ENCODE results near the gene EFCC1.
"Not testable (repeated sequence)": the region's sequence is repeated elsewhere in the genome, so short reads cannot be mapped to it uniquely, and the experiment has no call there.

The EFCC1 gene

GRCh38 chr3:129059311-129059958 is 58.3 kb downstream of the EFCC1 start:
- no peak for DNase-seq

GRCh38 chr3:129060276-129061022 is 59.3 kb downstream of the EFCC1 start, which contains the start of gene GP9:
Gene GP9, plus strand, starts transcription at chr3:129060779. Its CDS starts 961 bp downstream, at chr3:129061740.
- DNase-seq: no peak

- no peak for DNase-seq
These were observed 60.2 kb downstream of the EFCC1 start for GRCh38 chr3:129061023-129061887.

DNA sequence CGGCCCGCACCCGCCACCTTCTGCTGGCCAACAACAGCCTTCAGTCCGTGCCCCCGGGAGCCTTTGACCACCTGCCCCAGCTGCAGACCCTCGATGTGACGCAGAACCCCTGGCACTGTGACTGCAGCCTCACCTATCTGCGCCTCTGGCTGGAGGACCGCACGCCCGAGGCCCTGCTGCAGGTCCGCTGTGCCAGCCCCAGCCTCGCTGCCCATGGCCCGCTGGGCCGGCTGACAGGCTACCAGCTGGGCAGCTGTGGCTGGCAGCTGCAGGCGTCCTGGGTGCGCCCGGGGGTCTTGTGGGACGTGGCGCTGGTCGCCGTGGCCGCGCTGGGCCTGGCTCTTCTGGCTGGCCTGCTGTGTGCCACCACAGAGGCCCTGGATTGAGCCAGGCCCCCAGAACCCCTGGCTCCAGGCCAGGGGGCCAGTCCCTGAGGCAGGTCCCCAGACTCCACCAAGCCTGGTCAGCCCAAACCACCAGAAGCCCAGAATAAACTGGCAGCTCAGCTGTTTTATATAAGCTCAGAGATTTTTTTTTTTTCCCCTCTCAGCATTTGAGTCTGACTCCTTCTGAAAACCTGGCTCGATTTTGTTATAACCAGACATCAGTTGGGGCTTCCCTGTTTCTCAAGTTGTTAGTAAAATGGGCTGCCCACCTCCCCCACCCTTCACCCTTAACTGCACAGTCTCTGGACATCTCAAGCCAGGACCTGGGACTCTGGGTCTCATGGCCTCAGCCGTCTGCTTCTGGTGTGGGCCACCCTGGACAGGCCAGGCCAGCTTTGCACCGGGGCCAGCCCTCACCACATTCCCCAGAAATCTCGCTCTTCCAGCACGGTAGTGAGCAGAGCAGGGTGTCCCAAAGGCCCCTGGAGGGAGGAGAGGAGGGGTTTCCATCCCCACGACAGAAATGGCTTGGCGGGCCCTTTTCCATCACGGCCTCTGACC is 61.1 kb downstream of the EFCC1 start:
- DNase-seq: no peak

DNA sequence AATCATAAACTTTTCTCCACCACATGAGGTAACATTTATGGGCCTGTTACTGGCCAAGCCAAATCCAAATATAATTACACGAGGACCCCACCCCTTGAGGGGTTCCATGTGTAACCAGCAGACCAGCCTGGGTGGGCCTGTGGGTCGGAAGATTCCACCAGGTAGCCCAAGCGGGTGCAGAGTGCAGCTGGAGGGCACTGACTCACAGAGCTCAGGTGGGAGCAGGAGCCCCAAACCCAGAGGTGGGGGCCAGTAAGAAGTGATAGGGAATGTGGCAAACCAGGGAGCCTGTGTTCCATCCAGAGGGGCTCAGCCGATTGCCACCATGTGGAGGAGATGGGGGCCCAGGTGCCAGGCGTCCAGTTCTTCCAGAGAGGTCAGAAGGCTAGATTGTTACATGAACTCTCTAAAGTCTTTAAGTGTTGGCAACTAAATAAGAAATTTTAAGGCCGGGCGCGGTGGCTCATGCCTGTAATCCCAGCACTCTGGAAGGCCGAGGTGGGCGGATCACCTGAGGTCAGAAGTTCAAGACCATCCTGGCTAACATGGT is 62.1 kb downstream of the EFCC1 start:
- DNase-seq: no peak

DNA sequence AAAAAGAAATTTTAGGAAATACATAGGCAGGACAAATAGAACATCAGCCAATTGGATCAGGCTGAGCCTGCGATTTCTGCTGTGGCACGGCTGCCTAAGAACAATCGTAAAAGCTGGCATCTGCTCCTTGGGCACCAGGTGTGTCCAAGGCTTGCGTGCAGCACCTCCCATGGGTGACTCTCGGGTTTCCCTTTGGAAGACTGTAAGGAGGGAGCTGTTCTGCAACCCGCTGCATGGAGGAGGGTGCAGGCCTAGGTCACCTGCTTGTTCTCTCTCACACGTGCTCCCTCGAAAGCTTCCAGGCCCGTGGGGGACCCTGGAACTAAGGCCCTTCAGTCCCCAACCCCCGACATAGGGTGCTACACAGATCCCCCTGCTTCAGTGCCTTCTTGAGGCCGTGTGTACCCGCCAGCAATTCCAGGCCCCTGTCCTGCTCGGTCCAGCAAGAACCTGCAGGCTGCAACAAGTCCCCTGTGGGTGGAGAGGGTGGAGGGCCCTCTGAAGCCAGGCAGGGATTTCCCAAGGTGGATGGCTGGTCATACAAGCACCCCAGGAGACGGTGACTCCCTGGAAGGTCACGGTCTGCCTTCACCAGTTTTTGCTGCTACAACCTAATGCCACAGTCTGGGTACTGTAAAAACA is 62.9 kb downstream of the EFCC1 start:
- no peak for DNase-seq

GRCh38 chr3:129065016-129065719 is 64.1 kb downstream of the EFCC1 start:
- no peak for DNase-seq

GRCh38 chr3:129065720-129066073 is 64.6 kb downstream of the EFCC1 start:
- no peak for DNase-seq

DNA sequence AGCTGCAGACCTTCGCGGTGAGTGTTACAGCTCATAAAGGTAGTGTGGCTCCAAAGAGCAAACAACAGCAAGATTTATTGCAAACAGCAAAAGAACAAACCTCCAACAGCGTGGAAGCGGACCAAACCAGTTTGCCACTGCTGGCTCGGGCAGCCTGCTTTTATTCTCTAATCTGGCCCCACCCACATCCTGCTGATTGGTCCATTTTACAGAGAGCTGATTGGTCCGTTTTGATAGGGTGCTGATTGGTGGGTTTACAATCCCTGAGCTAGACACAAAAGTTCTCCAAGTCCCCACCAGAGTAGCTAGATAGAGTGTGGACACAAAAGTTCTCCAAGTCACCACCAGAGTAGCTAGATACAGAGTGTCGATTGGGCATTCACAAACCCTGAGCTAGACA is 66.6 kb downstream of the EFCC1 start:
- not testable (repeated sequence) for DNase-seq

DNA sequence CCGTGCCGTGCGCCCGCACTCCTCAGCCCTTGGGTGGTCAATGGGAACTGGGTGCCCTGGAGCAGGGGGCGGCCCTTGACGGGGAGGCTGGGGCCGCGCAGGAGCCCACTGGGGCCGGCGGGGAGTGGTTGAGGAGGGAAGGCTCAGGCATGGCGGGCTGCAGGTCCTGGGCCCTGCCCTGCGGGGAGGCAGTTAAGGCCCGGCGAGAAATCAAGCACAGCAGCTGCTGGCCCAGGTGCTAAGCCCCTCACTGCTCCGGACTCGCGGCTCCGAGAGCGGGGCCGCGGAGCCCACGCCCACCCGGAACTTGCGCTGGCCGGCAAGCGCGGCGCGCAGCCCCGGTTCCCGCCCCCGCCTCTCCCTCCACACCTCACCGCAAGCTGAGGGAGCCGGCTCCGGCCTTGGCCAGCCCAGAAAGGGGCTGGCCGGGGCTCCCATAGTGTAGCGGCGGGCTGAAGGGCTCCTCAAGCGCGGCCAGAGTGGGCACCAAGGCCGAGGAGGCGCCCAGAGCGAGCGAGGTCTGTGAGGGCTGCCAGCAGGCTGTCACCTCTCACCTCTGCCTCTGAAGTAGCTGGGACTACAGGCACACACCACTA is 67.3 kb downstream of the EFCC1 start:
- no peak for DNase-seq

- DNase-seq: not testable (repeated sequence)
These were observed 68.4 kb downstream of the EFCC1 start for GRCh38 chr3:129069313-129070085.

GRCh38 chr3:129070086-129070885 is 69.2 kb downstream of the EFCC1 start:
- no peak for DNase-seq

DNA sequence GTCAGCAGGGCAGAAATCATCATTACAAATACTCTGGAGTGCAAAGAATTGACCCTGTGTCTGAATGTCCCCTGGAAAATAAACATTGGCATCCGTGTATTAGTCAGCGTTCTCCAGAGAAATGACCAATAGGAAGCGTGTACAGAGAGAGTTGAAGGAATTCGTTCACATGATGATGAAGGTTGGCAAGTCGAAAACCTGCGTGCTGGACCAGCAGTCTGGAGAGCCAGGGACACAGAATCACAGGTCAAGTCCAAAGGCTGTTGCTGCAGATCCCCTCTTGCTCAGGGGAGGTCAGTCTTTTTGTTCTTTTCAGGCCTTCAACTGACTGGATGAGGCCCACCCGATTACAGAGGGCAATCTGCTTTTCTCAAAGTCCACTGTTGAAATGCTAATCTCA is 76.1 kb downstream of the EFCC1 start:
- DNase-seq: no peak

GRCh38 chr3:129078510-129078909 is 77.4 kb downstream of the EFCC1 start:
- no peak for DNase-seq

GRCh38 chr3:129081503-129081902 is 80.4 kb downstream of the EFCC1 start:
- no peak for DNase-seq

DNA sequence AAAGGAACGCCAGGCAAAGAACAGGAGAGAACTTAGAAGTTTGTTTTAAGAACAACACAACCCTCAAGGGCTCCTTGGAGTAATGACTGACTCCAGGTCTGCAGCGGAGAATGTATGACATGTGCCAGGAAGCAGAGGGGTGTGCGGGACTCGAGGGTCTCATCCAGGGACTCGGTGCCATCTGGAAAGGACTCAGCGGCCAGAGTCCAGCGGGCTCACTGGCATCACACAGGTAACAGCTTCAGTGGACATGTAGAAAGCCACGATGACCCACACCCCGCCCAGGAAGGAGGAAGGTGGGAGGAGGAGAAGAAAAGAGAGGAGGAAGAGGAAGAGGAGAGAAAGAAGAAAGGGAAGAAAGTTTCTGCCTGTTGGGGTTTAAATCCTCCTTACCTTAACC is 80.9 kb downstream of the EFCC1 start:
- no peak for DNase-seq

DNA sequence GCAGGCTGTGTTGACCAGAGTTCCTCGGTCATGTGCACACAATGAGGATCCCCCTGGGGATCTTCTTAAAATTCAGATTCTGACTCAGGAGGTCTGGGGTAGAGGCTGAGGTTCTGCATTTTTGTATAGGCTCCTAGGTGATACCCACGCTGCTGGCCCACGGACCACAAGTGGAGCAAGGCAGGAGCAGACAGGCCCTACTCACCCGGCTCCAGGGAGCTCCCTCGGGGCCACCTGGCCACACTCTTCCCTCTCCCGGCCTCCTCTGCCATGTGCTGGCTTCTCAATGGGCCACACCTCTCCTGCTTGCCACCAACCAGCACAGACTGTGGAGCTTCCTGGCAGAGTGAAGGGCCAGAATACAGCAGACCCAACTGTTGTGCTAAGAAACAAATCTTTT is 83.4 kb downstream of the EFCC1 start:
- no peak for DNase-seq

- no peak for DNase-seq
These were observed 84.1 kb downstream of the EFCC1 start for GRCh38 chr3:129085165-129085715.

GRCh38 chr3:129085818-129086217 is 84.7 kb downstream of the EFCC1 start:
- DNase-seq: no peak
